ENCODE results near the gene TM9SF4. TPM values are rescaled to one million over a fixed set of nuclear protein-coding genes. Genes with fewer than 3 reads are reported as not detected.

TM9SF4 gene
- total RNA-seq, 1 experiment from 2014 or later = 36.8 TPM

DNA sequence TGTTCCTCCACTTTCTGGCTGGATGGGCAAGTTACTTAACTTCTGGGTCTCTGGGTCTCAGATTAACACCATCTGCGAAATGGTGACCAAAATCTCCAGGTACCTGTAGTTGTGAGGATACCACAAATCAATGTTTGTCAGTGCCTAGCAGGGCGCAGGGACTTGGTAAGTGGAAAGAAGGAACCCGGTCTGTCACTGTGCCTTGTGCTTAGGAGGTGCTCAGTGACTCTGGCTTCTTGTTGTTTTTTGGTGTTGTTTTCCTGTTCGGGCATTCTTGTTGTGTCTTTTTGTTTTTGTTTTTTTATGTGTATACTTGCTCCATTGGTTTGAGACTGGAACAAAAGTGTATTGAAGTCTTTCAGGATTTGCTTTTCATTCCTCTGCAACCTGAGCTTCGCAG is 17.8 kb downstream of the TM9SF4 start:
- DNase-seq (ENCODE audit: low read depth) = no peak

DNA sequence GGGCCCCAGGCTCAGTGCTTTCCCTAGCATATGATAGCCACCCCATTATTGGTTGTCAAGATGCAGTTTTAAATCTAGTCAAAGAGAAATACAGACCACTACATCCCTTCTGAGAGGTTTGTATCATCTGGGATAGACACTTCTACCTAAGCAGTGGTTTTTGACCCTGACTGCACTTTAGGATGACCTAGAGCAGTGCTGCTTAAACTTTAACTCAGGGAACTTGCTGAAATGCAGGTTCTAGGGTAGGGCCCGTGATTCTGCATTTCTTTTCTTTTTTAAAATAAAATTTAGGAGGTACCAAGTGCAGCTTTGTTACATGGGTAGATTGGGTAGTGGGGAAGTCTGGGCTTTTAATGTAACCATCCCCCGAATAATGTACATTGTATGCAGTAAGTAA is 18.7 kb downstream of the TM9SF4 start:
- no peak for DNase-seq (ENCODE audit: low read depth)

DNA sequence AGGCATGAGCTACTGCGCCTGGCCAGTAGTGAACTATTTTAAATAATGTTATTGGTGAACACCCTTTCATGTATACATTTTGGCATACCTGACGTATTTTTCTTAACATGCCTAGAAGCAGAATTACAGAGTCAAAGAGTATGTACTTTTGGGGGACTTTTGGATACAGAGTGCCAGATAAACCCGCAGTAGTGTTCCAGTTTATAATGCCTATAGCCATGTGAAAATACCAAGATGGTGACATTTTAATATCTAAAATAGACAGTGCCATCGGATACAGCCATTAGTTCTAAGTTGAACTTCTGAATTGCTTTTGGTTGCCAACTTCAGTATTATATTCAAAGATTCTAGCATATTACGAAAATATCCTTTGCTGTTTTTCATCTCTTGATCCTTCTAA is 20.3 kb downstream of the TM9SF4 start:
- DNase-seq (ENCODE audit: low read depth) = no peak

DNA sequence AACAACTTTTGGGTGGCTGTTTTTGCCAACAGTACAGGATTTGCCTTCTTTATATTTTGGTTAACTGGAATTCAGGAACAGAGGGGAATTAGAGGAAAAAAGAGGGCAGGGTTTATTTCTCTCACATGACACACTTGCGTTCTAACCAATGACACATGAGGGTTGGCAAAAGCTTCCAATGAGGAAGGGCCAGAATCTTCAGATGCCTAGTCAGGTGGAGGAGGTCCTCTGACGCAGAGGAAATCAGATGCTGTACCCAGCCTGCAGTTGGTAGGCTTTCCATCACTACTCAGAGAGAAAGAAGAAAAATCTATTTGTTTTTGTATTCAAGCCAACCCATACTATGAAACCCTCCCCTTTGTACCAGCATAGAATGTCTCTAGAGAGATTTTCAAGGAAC is 20.8 kb downstream of the TM9SF4 start:
- no peak for DNase-seq (ENCODE audit: low read depth)

GRCh38 chr20:32130965-32131364 is 21.5 kb downstream of the TM9SF4 start:
- DNase-seq (ENCODE audit: low read depth) = no peak

DNA sequence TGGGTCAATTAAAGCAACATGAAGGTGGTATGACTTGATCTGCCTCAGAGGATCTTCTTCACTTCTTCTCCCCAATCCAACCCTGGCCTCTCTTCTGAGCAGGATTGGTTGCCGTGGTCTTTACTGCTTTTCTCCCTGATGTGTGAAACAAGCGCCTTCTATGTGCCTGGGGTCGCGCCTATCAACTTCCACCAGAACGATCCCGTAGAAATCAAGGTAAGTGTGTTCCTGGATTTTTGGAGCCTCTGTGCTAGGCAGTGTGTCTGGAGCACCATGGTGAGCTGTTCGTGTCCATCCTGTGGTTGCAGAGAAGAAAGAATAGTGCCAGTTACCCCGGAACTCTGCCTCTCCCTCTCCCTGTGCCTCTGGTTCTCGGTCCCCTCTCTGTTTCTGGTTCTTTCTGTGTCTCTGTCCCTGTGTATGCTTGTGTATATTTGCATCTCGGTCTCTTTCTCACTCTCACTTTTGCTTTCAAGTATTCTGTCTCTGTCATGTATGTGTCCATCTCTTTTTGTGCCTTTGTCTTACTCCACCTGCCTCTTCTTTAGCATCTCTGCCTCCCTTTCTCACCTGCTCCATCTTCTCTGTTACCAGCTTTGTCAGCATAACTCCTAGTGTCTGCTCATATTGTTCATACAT is 23.5 kb downstream of the TM9SF4 start:
- no peak for DNase-seq (ENCODE audit: low read depth)

DNA sequence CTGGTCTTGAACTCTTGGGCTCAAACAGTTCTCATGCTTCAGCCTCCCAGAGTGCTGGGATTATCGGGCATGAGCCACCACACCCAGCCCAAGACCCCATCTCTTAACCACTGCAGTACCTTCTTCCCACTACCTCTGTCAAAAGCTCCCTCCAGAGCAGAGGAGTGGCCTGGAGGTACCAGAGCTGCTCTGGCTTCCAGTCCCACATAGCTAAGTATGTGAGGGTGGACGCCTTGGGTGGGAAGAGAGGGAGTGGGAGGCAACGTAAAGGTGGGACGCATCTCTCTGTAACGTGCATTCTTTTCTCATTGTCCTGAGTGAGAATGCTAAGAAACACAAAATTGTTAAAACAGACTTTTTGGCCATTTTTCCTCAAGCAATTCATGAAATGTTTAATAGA is 24.5 kb downstream of the TM9SF4 start:
- no peak for DNase-seq (ENCODE audit: low read depth)

DNA sequence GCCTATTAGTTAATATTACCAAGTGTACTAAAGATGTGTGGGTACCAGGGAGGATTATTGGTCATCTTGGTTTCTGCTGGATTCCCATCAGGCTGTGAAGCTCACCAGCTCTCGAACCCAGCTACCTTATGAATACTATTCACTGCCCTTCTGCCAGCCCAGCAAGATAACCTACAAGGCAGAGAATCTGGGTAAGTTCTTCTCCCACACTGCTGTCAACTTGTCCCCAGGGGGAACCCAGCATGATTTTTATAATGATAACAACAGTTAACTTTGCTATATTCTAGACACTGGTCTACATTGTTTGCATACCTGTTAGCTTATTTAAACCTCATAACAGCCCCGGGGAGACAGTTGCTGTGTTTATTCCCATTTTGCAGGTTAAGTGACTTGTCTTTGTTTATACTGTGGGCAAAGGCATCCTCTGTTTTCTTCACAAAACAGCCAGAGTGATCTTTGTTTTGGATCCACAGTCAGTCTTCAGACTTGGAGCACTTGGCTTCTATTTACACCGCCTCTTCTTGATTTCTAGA is 26.5 kb downstream of the TM9SF4 start:
- no peak for DNase-seq (ENCODE audit: low read depth)

DNA sequence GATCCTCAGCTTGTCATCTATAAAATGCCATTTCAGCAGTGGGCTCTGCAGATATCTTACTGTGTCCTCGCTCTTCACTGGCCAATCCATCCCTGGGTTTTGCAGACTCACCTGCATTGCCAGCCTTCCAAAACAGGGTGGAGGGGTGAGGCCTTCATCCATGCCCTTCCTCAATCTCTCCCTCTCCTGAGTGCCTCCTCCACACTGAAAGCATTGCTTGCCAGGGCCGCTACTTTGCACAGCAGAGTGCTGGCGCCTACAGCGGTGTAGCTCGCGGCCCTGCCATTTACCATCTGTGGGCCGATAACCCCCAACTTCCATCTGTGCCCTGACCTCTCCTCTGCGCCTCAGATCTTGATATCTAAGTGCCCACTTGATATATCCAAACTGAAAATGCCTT is 29.4 kb downstream of the TM9SF4 start:
- DNase-seq (ENCODE audit: low read depth) = no peak

DNA sequence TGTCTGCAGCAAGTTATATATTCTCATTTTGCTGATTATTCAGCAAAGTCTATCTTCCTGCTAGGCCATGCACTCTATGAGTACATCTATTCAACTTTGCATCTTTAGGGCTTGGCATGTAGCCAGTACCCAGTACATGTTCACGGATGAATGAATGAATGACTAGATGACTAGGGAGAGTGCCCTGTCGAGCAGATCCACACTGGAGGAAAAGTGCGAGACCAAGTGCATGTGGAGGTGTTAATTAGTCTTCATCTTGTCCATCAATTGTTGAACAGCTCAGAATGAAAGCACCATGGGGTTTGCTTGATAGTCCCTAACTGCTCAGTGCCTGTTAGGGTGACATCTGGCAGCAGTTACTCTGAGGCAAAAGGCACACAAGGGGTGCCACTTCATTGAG is 30.4 kb downstream of the TM9SF4 start:
- no peak for DNase-seq (ENCODE audit: low read depth)

DNA sequence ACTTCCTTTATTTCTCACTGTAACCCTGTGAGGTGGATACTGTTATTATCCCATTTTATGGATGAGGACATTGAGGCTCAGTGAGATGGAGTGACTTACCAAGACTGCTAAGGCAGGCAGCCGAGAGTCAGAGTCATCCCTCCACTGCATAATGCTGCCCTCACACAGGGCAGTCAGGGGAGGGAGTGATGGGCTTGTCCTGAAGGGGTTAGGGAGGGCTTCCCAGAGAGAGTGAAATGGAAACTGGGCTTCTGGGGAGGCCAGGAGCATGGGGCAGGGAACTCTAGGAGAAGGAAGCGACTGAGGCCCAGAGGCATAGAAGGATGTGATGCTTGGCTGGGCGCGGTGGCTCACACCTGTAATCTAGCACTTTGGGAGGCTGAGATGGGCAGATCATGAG is 31.1 kb downstream of the TM9SF4 start:
- DNase-seq (ENCODE audit: low read depth) = no peak

- DNase-seq (ENCODE audit: low read depth) = no peak
These were observed 32.0 kb downstream of the TM9SF4 start for GRCh38 chr20:32141465-32141980.

DNA sequence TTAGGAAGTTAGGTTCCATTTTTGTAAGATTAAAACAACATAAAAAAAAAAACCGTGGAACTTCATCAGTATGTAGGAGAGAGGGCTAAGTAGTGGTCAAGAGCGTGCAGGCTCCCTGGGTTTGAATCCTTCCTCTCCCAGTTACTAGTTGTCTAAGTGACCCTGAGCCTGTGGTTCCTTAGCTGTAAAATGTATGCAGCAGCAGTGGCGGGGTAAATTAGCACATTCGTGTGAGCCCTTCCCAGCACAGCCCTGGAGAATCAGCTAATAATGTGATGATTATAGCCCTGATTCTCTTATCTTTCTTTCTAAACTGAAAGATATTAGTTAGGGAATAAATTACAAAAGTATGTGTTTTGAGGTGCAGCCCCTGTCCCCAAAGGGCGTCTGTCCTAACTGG is 32.6 kb downstream of the TM9SF4 start:
- no peak for DNase-seq (ENCODE audit: low read depth)

DNA sequence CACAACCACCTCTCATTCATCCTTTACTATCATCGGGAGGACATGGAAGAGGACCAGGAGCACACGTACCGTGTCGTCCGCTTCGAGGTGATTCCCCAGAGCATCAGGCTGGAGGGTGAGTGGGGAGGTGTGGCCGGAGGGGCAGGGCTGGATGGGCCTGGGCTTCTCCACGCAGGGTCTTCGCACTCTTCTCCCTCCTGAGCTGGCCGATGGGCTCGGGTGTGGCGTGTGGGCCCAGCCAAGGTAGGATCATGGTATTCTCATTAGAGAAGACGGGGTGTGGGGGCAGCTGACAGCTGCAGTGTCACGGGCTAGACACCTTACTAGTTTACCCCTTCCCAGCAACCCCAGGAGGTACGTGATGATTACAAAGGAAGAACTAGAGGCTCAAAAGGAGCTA is 33.5 kb downstream of the TM9SF4 start:
- no peak for DNase-seq (ENCODE audit: low read depth)

GRCh38 chr20:32144898-32145662 is 35.6 kb downstream of the TM9SF4 start:
- DNase-seq (ENCODE audit: low read depth) = no peak

DNA sequence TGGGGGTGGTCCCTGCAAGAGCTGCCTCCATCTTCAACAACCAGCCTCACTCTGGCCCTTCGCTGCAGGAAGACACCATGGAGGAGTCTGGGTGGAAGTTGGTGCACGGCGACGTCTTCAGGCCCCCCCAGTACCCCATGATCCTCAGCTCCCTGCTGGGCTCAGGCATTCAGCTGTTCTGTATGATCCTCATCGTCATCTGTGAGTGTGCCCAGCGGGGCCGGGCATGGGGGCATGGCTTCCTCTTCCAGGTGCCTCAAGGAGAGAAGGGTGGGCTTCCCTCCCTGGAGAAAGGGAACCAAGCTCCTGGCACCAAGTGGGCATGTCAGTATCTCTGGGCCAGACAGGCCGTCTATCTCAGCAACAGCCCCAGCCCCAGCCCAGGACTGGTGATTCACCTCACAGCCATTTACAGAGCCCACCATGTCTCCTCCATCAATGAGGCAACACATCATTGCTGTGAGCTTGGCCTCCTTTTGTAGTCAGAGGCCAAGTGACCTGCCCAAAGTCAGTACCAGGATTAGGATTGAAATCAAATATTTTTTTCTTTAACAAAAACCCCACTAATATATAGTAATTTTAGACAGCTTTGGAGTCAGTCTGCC is 40.2 kb downstream of the TM9SF4 start:
- no peak for DNase-seq (ENCODE audit: low read depth)

DNA sequence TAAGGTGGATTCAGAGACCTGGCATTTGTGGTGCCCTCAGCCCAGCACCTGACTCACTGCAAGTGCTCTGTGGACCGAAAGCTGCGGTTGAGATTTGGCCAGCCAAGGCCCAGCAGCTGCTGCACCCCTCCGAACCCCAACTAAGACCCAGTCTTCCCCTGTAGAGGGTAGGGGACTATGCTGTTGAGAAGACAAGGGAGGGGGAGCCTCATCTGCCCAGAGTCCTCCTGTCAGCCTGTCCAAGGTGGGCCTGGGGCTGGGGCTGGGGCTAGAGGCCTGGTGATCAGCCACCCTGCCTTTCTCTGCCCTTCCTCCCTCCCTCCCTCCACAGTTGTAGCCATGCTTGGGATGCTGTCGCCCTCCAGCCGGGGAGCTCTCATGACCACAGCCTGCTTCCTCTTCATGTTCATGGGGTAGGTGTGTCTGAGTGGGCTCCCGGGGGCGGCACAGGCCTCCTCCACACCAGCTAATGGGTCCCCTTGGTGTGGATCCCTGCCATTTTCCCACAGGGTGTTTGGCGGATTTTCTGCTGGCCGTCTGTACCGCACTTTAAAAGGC is 40.9 kb downstream of the TM9SF4 start:
- no peak for DNase-seq (ENCODE audit: low read depth)

DNA sequence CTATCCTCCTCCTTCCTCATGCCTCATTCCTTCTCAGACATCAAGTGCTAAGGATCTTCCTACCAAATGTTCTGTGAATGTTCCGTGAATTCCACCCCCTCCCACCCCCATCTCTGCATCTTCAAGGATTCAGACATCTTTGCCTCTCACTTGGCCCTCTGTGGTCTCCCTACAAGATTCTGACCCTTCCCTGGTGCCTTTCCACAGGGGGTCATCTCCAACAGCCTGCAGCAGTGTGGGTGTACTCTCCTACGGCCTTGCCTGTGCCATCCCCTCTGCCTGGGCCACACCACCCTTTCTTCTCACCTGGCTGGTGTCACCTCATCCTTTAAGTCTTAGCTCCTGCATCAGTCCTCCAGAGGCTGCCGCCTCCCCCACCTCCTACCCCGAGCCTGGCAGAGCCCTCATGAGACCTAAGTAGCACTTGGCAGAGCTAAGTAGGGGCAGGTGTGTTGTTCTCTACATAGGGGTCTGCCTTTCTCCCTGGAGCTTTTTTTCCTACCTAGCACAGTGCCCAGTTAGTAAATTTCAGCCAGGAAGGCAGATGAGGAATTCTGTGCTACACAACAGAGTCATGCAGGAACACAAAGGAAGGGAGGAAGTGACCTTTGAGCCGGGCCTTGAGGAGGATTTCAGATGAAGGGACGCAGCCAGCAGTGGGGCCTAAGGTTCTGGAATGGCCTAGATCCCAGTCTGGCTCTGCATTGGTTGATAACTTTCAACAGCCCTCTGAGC is 43.1 kb downstream of the TM9SF4 start:
- no peak for DNase-seq (ENCODE audit: low read depth)

GRCh38 chr20:32153156-32153665 is 43.7 kb downstream of the TM9SF4 start:
- DNase-seq (ENCODE audit: low read depth) = no peak

DNA sequence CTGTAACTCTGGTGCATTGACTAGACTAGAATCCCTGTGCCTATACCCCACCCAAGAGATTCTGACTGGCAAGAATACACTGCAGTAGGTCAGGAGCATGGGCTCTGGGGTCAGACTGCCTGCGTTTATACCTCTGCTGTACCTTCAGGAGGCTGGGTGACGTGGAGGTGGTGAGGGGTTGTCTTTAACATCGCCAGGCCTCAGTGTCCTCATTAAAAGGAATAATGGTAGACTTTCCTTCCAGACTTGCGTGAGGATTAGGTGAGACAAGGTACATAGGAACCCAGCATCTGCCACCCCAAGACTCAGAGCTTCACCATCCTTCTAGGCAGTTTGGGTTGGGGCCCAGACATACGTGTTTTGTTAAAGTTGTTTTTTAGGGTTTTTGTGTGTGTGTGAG is 44.3 kb downstream of the TM9SF4 start:
- no peak for DNase-seq (ENCODE audit: low read depth)

Measured in LHCN-M2 (cell line).